ENCODE results near the gene NXPE2. TPM values are rescaled to one million over a fixed set of nuclear protein-coding genes. Genes with fewer than 3 reads are reported as not detected.

Gene NXPE2
- total and polyA plus RNA-seq, 2 of the 13 experiments (the other 11 are each of a cell fraction or from before 2014, with no cell fraction given): not detected

- H3K4me3 ChIP-seq (replicated peaks in 1 of 3; ENCODE audit: insufficient read depth in 1 of 3, low read depth in 2 of 3, low read length in 3 of 3): no peak overlapping the region
- H4K20me1 ChIP-seq (ENCODE audit: insufficient read depth, low read length): no peaks in the 10 kb centered on the region
- no peaks in the 10 kb centered on the region for H3K79me2 ChIP-seq (ENCODE audit: insufficient read depth, low read length)
- intact Hi-C loops (cut with micrococcal nuclease; ENCODE audit: unreplicated experiment) (no loop called here), in situ Hi-C loops (cut with HindIII; ENCODE audit: extremely low pct_ligation_motif_present, low pct_unique_long_range_greater_than_20kb) (no loop called here)
- H3K4me1 ChIP-seq (ENCODE audit: insufficient read depth, low read length): no peaks in the 10 kb centered on the region
- FAIRE-seq: no peak
- H3K9me3 ChIP-seq (ENCODE audit: low read length): no peaks in the 10 kb centered on the region
- H3K9ac ChIP-seq (ENCODE audit: insufficient read depth, low read depth, low read length): no peak overlapping the region
- DNase-seq (ENCODE audit: low spot score): no peak
- CTCF ChIA-PET (ENCODE audit: low intra/inter-chr PET ratio, low total read pairs): no interaction called here
- no peak overlapping the region for H3K27ac ChIP-seq (ENCODE audit: extremely low read length, insufficient read depth, low read length)
- no peaks in the 10 kb centered on the region for H3K36me3 ChIP-seq (replicated peaks in 1 of 2; ENCODE audit: control insufficient read depth in 1 of 2, insufficient read depth in 2 of 2, low read length in 2 of 2)
- POLR2A ChIA-PET: no interaction called here
- ATAC-seq: no peak
- no peak for TF ChIP-seq SNAPC5 (CRISPR knock-in tag; IDR thresholded peaks at IDR 0.05; ENCODE audit: borderline replicate concordance)
- no peak for TF ChIP-seq ELF1 (CRISPR knock-in tag; IDR thresholded peaks at IDR 0.05)
- TF ChIP-seq KLF11 (CRISPR knock-in tag; IDR thresholded peaks at IDR 0.05): no peak
- no peak for TF ChIP-seq ZNF3 (CRISPR knock-in tag; IDR thresholded peaks at IDR 0.05)
- TF ChIP-seq GLI4 (CRISPR knock-in tag; IDR thresholded peaks at IDR 0.05; ENCODE audit: borderline replicate concordance): no peak
- TF ChIP-seq HINFP (CRISPR knock-in tag; IDR thresholded peaks at IDR 0.05; ENCODE audit: low read depth): no peak
- no peak for TF ChIP-seq ZBTB39 (CRISPR knock-in tag; IDR thresholded peaks at IDR 0.05)
- TF ChIP-seq ZNF75D (CRISPR knock-in tag; IDR thresholded peaks at IDR 0.05; ENCODE audit: borderline replicate concordance): no peak
- TF ChIP-seq SIN3B (IDR thresholded peaks at IDR 0.05; ENCODE audit: low read length): no peak
- TF ChIP-seq ZNF138 (CRISPR knock-in tag; IDR thresholded peaks at IDR 0.05; ENCODE audit: low read depth): no peak
- no peak for TF ChIP-seq ZNF235 (CRISPR knock-in tag; IDR thresholded peaks at IDR 0.05; ENCODE audit: borderline replicate concordance)
- TF ChIP-seq ZNF143 (CRISPR knock-in tag; IDR thresholded peaks at IDR 0.05): no peak
- no peak for TF ChIP-seq EZH2 (conservative IDR thresholded peaks at IDR 0.05; ENCODE audit: low read depth, low read length)
- TF ChIP-seq DZIP1 (CRISPR knock-in tag; IDR thresholded peaks at IDR 0.05): no peak
- H3K4me2 ChIP-seq (ENCODE audit: low read depth, low read length): no peak overlapping the region
- no peaks in the 10 kb centered on the region for H3K27me3 ChIP-seq (ENCODE audit: control insufficient read depth in 1 of 2, insufficient read depth in 2 of 2, low read length in 2 of 2)
- no TSS peak for BruUV-seq (replicated peaks)
- WGBS (ENCODE audit: low lambda C conversion rate): 0% methylated on average over 2 of the region's 2 CpGs
- H2AFZ ChIP-seq (ENCODE audit: low read length): no peak overlapping the region
These were observed 13.7 kb upstream of the NXPE2 start for GRCh38 chr11:114664641-114665040.
